ENCODE results near the gene PHPT1. TPM values are rescaled to one million over a fixed set of nuclear protein-coding genes. Genes with fewer than 3 reads are reported as not detected.
A peak's percentile ranks its signal among the peaks of the same experiment; 100 is the strongest.

The PHPT1 gene
- total RNA-seq, 1 donor from 2014 or later = 215 TPM

DNA sequence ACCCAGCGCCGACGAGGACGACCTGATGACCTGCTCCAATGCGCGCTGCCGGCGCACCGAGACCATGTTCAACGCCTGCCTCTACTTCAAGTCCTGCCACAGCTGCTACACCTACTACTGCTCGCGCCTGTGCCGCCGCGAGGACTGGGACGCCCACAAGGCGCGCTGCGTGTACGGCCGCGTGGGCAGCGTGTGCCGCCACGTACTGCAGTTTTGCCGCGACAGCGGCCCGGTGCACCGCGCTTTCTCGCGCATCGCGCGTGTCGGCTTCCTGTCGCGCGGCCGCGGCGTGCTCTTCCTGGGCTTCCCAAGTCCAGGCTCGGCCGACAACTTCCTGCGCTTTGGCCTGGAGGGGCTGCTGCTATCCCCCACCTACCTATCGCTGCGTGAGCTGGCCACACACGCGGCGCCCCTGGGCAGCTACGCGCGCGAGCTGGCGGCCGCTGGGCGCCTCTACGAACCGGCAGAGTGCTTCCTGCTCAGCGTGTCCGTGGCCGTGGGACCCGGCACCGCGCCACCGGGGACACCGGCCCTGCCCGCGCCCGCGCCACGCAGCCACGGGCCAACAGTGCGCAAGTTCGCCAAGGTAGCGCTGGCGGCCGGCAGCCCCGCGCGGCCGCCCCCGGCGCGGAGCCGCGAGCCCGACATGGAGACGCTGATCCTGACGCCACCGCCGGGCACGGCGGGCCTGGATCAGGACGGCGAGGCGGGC, 2.7 kb upstream of the PHPT1 start:
- H3K4me2 ChIP-seq (ENCODE audit: low read length) = no peak overlapping the region
- DNase-seq (ENCODE audit: low read depth) (no peak), FAIRE-seq (no peak)
- TF ChIP-seq EZH2 (IDR thresholded peaks at IDR 0.05; ENCODE audit: insufficient read depth, low read length) = peak; percentile 96
- TF ChIP-seq, protein P1, sequence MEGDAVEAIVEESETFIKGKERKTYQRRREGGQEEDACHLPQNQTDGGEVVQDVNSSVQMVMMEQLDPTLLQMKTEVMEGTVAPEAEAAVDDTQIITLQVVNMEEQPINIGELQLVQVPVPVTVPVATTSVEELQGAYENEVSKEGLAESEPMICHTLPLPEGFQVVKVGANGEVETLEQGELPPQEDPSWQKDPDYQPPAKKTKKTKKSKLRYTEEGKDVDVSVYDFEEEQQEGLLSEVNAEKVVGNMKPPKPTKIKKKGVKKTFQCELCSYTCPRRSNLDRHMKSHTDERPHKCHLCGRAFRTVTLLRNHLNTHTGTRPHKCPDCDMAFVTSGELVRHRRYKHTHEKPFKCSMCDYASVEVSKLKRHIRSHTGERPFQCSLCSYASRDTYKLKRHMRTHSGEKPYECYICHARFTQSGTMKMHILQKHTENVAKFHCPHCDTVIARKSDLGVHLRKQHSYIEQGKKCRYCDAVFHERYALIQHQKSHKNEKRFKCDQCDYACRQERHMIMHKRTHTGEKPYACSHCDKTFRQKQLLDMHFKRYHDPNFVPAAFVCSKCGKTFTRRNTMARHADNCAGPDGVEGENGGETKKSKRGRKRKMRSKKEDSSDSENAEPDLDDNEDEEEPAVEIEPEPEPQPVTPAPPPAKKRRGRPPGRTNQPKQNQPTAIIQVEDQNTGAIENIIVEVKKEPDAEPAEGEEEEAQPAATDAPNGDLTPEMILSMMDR (IDR thresholded peaks at IDR 0.05; ENCODE audit: insufficient read depth, low read depth, low read length) = no peak
- H3K4me1 Mint-ChIP-seq (ENCODE audit: low read depth, unreplicated experiment) = peaks cover 5% of the 10 kb centered on the region
- H3K4me1 ChIP-seq (ENCODE audit: insufficient read depth, low read length) = peaks cover 13% of the 10 kb centered on the region
- no peak overlapping the region for H3K4me3 Mint-ChIP-seq (ENCODE audit: unreplicated experiment)
- H3K27me3 Mint-ChIP-seq (ENCODE audit: low read depth, unreplicated experiment) = no peaks in the 10 kb centered on the region
- no peak overlapping the region for H3K4me3 ChIP-seq (ENCODE audit: insufficient read depth, low read depth, low read length)
- no peak overlapping the region for H3K27ac ChIP-seq (ENCODE audit: low read depth, low read length)
- no peak overlapping the region for H2AFZ ChIP-seq (ENCODE audit: low read depth, low read length)
- H3K9ac ChIP-seq (ENCODE audit: low read length) = no peak overlapping the region
- H3K79me2 ChIP-seq (ENCODE audit: insufficient read depth, low read length) = peaks cover 11% of the 10 kb centered on the region
- peaks cover 3% of the 10 kb centered on the region for H3K9me3 Mint-ChIP-seq (ENCODE audit: unreplicated experiment)
- H3K36me3 ChIP-seq (ENCODE audit: insufficient read depth, low read length) = no peaks in the 10 kb centered on the region
- peak overlapping the region; percentile 34 for H3K27ac Mint-ChIP-seq (ENCODE audit: unreplicated experiment)
- peaks cover 19% of the 10 kb centered on the region for H4K20me1 ChIP-seq (ENCODE audit: insufficient read depth, low read length)
- H3K36me3 Mint-ChIP-seq (ENCODE audit: low read depth, unreplicated experiment) = no peaks in the 10 kb centered on the region
- peaks cover 7% of the 10 kb centered on the region for H3K27me3 ChIP-seq (ENCODE audit: insufficient read depth, low read length)
- peaks cover 6% of the 10 kb centered on the region for H3K9me3 ChIP-seq (ENCODE audit: insufficient read depth, low read depth, low read length)

- Mint-ChIP-seq H3K36me3 (ENCODE audit: low read depth, unreplicated experiment) (no peaks in the 10 kb centered on the region), H3K4me1 (ENCODE audit: low read depth, unreplicated experiment) (no peaks in the 10 kb centered on the region), H3K4me3 (ENCODE audit: unreplicated experiment) (peak overlapping the region; percentile 86), H3K9me3 (ENCODE audit: unreplicated experiment) (peaks cover 3% of the 10 kb centered on the region), H3K27me3 (ENCODE audit: low read depth, unreplicated experiment) (no peaks in the 10 kb centered on the region), H3K27ac (ENCODE audit: unreplicated experiment) (peak overlapping the region; percentile 89)
- H3K4me2 ChIP-seq (ENCODE audit: low read length) = peak overlapping the region; percentile 100
- TF ChIP-seq EZH2 (IDR thresholded peaks at IDR 0.05; ENCODE audit: insufficient read depth, low read length) = peak; percentile 10
- TF ChIP-seq, protein P1 (IDR thresholded peaks at IDR 0.05; ENCODE audit: insufficient read depth, low read depth, low read length) = no peak
- H3K36me3 ChIP-seq (ENCODE audit: insufficient read depth, low read length) = no peaks in the 10 kb centered on the region
- H3K9me3 ChIP-seq (ENCODE audit: insufficient read depth, low read depth, low read length) = peaks cover 6% of the 10 kb centered on the region
- FAIRE-seq (no peak), DNase-seq (ENCODE audit: low read depth) (peak; percentile 29)
- H3K79me2 ChIP-seq (ENCODE audit: insufficient read depth, low read length) = peaks cover 11% of the 10 kb centered on the region
- peak overlapping the region; percentile 34 for H2AFZ ChIP-seq (ENCODE audit: low read depth, low read length)
- H3K4me1 ChIP-seq (ENCODE audit: insufficient read depth, low read length) = peaks cover 9% of the 10 kb centered on the region
- H3K27ac ChIP-seq (ENCODE audit: low read depth, low read length) = no peak overlapping the region
- peaks cover 15% of the 10 kb centered on the region for H4K20me1 ChIP-seq (ENCODE audit: insufficient read depth, low read length)
- peak overlapping the region; percentile 70 for H3K4me3 ChIP-seq (ENCODE audit: insufficient read depth, low read depth, low read length)
- peak overlapping the region; percentile 85 for H3K9ac ChIP-seq (ENCODE audit: low read length)
- peaks cover 7% of the 10 kb centered on the region for H3K27me3 ChIP-seq (ENCODE audit: insufficient read depth, low read length)
Measured at GRCh38 chr9:136847088-136847825, 2.0 kb upstream of the PHPT1 start.

All from astrocyte (in vitro differentiated cells and primary cell).